ENCODE measurements around the gene OPN4. TPM values are rescaled to one million over a fixed set of nuclear protein-coding genes. Genes with fewer than 3 reads are reported as not detected.

The OPN4 gene
- total and polyA plus RNA-seq, 9 of the 15 experiments (the other 6 are each of a cell fraction or from before 2014, with no cell fraction given) = not detected

DNA sequence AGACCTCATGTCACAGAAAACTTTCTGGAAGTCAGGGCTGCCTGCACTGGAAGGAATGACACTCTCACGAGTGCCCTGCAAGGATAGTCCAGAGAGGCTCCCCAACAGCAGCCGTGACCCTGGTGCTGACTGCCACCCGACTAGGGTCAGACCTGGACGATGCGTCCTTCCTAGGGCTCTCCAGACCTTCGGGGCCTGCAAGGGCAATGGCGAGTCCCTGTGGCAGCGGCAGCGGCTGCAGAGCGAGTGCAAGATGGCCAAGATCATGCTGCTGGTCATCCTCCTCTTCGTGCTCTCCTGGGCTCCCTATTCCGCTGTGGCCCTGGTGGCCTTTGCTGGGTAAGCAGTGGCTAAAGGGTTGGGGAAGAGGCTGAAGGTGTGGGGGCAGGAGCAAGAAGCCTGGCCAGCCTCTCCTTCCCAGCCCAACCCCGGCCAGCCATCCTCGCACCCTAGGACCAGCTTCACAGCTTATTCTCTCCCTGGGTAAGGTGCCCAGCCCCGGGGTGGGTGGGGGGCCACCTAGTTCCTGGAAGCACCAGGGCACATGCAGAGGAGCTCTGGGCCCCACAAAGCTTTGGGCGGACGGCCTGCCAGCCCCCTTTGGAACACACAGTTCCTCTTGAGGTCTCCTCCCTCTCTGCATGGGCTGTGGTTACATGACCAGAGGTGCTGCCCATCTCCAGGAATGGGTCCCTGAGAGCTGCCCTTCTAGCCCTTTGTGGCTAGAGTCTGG is 5.5 kb downstream of the OPN4 start:
- Histone ChIP-seq H3K27me3 (ENCODE audit: control insufficient read depth in 2 of 2, insufficient read depth in 2 of 2, low read length in 2 of 2) (peaks cover 8 to 90% of the 10 kb centered on the region in 2 experiments; a peak in 4 of 5 replicates), H4K20me1 (replicated peaks; ENCODE audit: control insufficient read depth, insufficient read depth, low read length) (no peaks in the 10 kb centered on the region), H2AFZ (ENCODE audit: low read depth, low read length) (no peak overlapping the region), H3K9me3 (replicated peaks; ENCODE audit: control insufficient read depth, insufficient read depth, low read depth, low read length) (no peaks in the 10 kb centered on the region), H3K4me3 (no peak overlapping the region), H3K9me1 (ENCODE audit: control insufficient read depth, insufficient read depth, low read length) (no peaks in the 10 kb centered on the region), H3K9ac (ENCODE audit: insufficient read depth in 1 of 2, low read depth in 2 of 2, low read length in 2 of 2) (no peak overlapping the region), H3K36me3 (ENCODE audit: control insufficient read depth, insufficient read depth, low read length) (no peaks in the 10 kb centered on the region), H3K4me1 (replicated peaks in 1 of 2; ENCODE audit: control insufficient read depth in 2 of 2, insufficient read depth in 2 of 2, low read length in 2 of 2) (no peaks in the 10 kb centered on the region; a peak in 1 of 5 replicates), H3K4me2 (ENCODE audit: insufficient read depth, low read length) (no peak overlapping the region), H3K79me2 (ENCODE audit: control insufficient read depth, insufficient read depth, low read length) (no peaks in the 10 kb centered on the region), H3K27ac (ENCODE audit: extremely low read depth, low read depth, low read length) (no peak overlapping the region)
- no peak for FAIRE-seq
- TF ChIP-seq CBX1 (IDR thresholded peaks at IDR 0.05; ENCODE audit: low read depth) (no peak), FOXJ2 (tag; IDR thresholded peaks at IDR 0.05) (no peak), MAFF (IDR thresholded peaks at IDR 0.05; ENCODE audit: low read length) (no peak), CBX8 (IDR thresholded peaks at IDR 0.05; ENCODE audit: borderline replicate concordance, extremely low read depth, low read depth, low read length, poor library complexity, severe bottlenecking) (no peak), EZH2 (IDR thresholded peaks at IDR 0.05; ENCODE audit: borderline replicate concordance, low read depth, low read length) (no peak), RHOXF2B (CRISPR knock-in tag; conservative IDR thresholded peaks at IDR 0.05) (no peak), CREM (IDR thresholded peaks at IDR 0.05; ENCODE audit: low read depth) (no peak), HNRNPH1 (optimal IDR thresholded peaks at IDR 0.05; ENCODE audit: low read depth, low read length) (no peak), MAFK (IDR thresholded peaks at IDR 0.05; ENCODE audit: low read length) (no peak), ZNF146 (CRISPR knock-in tag; IDR thresholded peaks at IDR 0.05; ENCODE audit: unreplicated experiment) (no peak), CHD1 (IDR thresholded peaks at IDR 0.05; ENCODE audit: low read length) (no peak), TCF7L2 (IDR thresholded peaks at IDR 0.05; ENCODE audit: low read depth, low read length) (no peak), YY1 (IDR thresholded peaks at IDR 0.05; ENCODE audit: borderline replicate concordance in 1 of 3, control insufficient read depth in 1 of 3, extremely low read depth in 1 of 3, insufficient read depth in 3 of 3, insufficient read length in 1 of 3, insufficient replicate concordance in 2 of 3, low read depth in 1 of 3, low read length in 2 of 3) (no peak), SNRNP70 (optimal IDR thresholded peaks at IDR 0.05; ENCODE audit: low read depth, low read length) (no peak)
- TF ChIP-seq, protein P1, sequence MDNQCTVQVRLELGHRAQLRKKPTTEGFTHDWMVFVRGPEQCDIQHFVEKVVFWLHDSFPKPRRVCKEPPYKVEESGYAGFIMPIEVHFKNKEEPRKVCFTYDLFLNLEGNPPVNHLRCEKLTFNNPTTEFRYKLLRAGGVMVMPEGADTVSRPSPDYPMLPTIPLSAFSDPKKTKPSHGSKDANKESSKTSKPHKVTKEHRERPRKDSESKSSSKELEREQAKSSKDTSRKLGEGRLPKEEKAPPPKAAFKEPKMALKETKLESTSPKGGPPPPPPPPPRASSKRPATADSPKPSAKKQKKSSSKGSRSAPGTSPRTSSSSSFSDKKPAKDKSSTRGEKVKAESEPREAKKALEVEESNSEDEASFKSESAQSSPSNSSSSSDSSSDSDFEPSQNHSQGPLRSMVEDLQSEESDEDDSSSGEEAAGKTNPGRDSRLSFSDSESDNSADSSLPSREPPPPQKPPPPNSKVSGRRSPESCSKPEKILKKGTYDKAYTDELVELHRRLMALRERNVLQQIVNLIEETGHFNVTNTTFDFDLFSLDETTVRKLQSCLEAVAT (IDR thresholded peaks at IDR 0.05) = no peak
- TF ChIP-seq, protein P2, sequence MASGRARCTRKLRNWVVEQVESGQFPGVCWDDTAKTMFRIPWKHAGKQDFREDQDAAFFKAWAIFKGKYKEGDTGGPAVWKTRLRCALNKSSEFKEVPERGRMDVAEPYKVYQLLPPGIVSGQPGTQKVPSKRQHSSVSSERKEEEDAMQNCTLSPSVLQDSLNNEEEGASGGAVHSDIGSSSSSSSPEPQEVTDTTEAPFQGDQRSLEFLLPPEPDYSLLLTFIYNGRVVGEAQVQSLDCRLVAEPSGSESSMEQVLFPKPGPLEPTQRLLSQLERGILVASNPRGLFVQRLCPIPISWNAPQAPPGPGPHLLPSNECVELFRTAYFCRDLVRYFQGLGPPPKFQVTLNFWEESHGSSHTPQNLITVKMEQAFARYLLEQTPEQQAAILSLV (tag; IDR thresholded peaks at IDR 0.05) = no peak
- TF ChIP-seq, protein P3, sequence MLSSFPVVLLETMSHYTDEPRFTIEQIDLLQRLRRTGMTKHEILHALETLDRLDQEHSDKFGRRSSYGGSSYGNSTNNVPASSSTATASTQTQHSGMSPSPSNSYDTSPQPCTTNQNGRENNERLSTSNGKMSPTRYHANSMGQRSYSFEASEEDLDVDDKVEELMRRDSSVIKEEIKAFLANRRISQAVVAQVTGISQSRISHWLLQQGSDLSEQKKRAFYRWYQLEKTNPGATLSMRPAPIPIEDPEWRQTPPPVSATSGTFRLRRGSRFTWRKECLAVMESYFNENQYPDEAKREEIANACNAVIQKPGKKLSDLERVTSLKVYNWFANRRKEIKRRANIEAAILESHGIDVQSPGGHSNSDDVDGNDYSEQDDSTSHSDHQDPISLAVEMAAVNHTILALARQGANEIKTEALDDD (IDR thresholded peaks at IDR 0.05) = no peak
- intact Hi-C loops (cut with micrococcal nuclease) (no loop called here), in situ Hi-C loops (cut with MboI) (no loop called here)
- no TSS peak for BruUV-seq (replicated peaks)
- no peak for DNase-seq (ENCODE audit: extremely low read depth in 1 of 4, low spot score in 3 of 4)
- ChIA-PET POLR2A (interaction anchor here (0.6 to 0.9 kb wide), 2 partner anchors 8 to 13 kb away, joined by 3 to 4 read pairs; no protein-coding TSS in a partner anchor), CTCF (ENCODE audit: low intra/inter-chr PET ratio) (no interaction called here)
- WGBS (ENCODE audit: insufficient coverage, low coverage, missing lambda C conversion rate) = 2% methylated on average over 13 of the region's 17 CpGs
- ATAC-seq = no peak
